Breast epithelium (tissue), 3 donors: ENCODE data around the gene ATP2B3.

Source experiments
- CTCF ChIP-seq, 3 donors: fragments of 450-650 bp; IDR thresholded peaks; one replicate each; pipeline ENCODE4 v1.5.1; 2016 to 2017; ENCODE audit warnings: antibody characterized with exemption in 3 of 3, mild to moderate bottlenecking in 3 of 3, moderate library complexity in 3 of 3
- POLR2AphosphoS5 ChIP-seq, 3 donors: sonication (generic); formaldehyde crosslinking; IDR thresholded peaks; one replicate each; pipeline ENCODE4 v1.6.1; 2017; ENCODE audit warnings: antibody characterized with exemption in 3 of 3

GRCh38 chrX:153492543-153492942 lies 24.9 kb upstream of the ATP2B3 start:
- TF ChIP-seq POLR2AphosphoS5 (IDR thresholded peaks at IDR 0.05) (no peak), CTCF (IDR thresholded peaks at IDR 0.05) (no peak)
